GM19043 (cell line): Measurements from ENCODE around the gene HIPK1.

Experiments
- ATAC-seq: cut with Tn5 transposase; IDR thresholded peaks from one replicate; pipeline ENCODE4 v1.9.1; 2021; ENCODE audit warnings: low read depth; ENCODE audit not compliant: unreplicated experiment

The HIPK1 gene

GRCh38 chr1:113912594-113913311 is 16.4 kb upstream of the HIPK1 start:
- ATAC-seq = no peak

GRCh38 chr1:113913312-113913668 is 15.8 kb upstream of the HIPK1 start:
- ATAC-seq = no peak

GRCh38 chr1:113913887-113914664 is 15.0 kb upstream of the HIPK1 start:
- no peak for ATAC-seq

GRCh38 chr1:113916974-113917373 is 12.2 kb upstream of the HIPK1 start:
- ATAC-seq = no peak

- ATAC-seq = no peak
Measured at GRCh38 chr1:113917400-113918082, 11.6 kb upstream of the HIPK1 start.

GRCh38 chr1:113918243-113918642 is 10.9 kb upstream of the HIPK1 start:
- ATAC-seq = no peak

GRCh38 chr1:113922957-113923356 is 6.2 kb upstream of the HIPK1 start:
- ATAC-seq = no peak

GRCh38 chr1:113924473-113924872 is 4.7 kb upstream of the HIPK1 start:
- ATAC-seq = no peak

GRCh38 chr1:113928187-113928930 is 765 bp upstream of the HIPK1 start:
- ATAC-seq = peak; percentile 33

GRCh38 chr1:113929750-113930498 is 800 bp downstream of the HIPK1 start:
- ATAC-seq = peak; percentile 22

GRCh38 chr1:113930499-113931161 is 1.5 kb downstream of the HIPK1 start:
- peak; percentile 35 for ATAC-seq

GRCh38 chr1:113931451-113931851 is 2.3 kb downstream of the HIPK1 start:
- ATAC-seq = no peak

GRCh38 chr1:113934006-113934405 is 4.9 kb downstream of the HIPK1 start:
- ATAC-seq = no peak

GRCh38 chr1:113934511-113935055 is 5.5 kb downstream of the HIPK1 start:
- no peak for ATAC-seq

GRCh38 chr1:113935176-113935575 is 6.1 kb downstream of the HIPK1 start:
- ATAC-seq = no peak

GRCh38 chr1:113935970-113936369 is 6.8 kb downstream of the HIPK1 start:
- no peak for ATAC-seq

GRCh38 chr1:113937146-113937545 is 8.0 kb downstream of the HIPK1 start:
- ATAC-seq = no peak

GRCh38 chr1:113938192-113938591 is 9.1 kb downstream of the HIPK1 start:
- no peak for ATAC-seq
